Mesenteric fat pad (tissue), 1 donor: ENCODE measurements around the gene HES3. TPM values are rescaled to one million over a fixed set of nuclear protein-coding genes. Genes with fewer than 3 reads are reported as not detected.
"Not testable (repeated sequence)": the region's sequence is repeated elsewhere in the genome, so short reads cannot be mapped to it uniquely, and the experiment has no call there.

Experiments used
- DNase-seq: peaks from one replicate; pipeline ENCODE4 v3.0.0-alpha.2; 2020; ENCODE audit warnings: low spot score
- total RNA-seq: library from RNA; stranded (reverse); fragmentation: NEBNext Ultra II Directional; extraction: Animal tissue kit (Norgen Biotek cat#: 25700); gene quantifications from one replicate; pipeline ENCODE4 v1.2.1, GENCODE V29; 2021
- donor health status: DM: yes; HTN: yes; CAD: no.

Gene HES3
- total RNA-seq, 1 donor from 2014 or later = not detected

DNA sequence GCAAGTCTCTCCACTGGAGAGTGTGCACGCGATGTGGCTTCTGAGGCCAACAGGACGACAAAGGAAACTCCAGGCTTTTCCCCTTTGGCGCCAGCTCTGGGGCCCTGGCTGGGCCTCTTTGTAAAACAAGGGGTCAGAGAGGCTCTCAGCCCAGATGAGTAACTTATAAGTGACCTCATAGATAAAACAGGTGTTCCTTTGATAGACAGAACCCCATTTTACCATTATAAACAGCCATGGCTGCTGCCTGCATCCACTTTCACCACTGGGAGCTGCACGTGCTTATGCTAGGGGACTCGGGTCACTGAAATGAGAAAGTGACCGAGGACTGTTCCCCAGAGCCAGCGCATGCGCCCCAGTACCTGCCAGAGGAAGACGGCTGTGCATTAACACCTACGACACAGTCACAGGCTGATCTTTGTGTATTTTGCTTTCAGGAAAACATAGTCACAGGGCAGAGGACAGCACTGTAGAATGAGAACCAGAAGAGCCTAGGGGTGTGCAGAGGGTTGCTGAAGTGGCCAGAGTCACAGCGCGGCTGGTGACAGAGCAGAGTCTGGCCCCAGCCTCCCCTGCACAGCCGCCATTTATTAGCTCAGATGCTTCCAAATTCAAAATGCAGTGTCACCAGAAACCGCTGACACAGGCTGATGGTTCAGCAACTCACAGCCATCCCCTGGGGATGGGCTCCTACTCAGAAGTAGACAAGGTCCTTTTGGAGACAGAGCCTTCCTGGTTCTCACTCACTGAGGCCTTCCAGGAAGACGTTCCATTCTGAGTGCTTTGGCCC lies 25.4 kb upstream of the HES3 start:
- no peak for DNase-seq

DNA sequence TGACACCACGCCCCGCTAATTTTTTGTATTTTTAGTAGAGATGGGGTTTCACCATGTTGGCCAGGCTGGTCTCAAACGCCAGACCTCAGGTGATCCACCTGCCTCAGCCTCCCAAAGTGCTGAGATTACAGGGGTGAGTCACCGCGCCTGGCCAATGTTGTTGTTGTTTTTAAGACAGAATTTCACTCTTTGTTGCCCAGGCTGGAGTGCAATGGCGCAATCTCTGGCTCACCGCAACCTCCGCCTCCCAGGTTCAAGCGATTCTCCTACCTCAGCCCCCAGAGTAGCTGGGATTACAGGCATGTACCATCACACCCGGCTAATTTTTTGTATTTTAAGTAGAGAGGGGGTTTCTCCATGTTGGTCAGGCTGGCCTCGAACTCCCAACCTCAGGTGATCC lies 24.3 kb upstream of the HES3 start:
- DNase-seq = not testable (repeated sequence)

DNA sequence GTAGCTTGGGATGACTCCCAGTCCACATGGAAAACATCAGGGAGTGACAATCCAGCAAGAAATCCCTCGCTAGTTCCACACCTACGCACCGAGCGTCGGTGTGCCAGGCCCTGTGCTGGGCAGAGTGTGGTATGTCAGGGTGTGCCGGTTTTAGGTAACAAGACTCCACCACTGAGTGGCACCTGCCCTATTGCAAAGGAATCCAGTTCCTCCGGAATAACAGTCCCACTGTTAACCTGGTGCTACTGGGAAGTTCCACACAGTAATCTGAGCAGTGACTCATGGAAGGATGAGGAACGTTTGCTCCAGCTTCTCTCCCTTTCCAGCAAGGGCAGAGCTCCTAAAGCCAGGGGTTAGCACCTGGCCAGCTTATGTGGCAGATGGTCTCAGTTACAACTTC lies 23.7 kb upstream of the HES3 start:
- no peak for DNase-seq

DNA sequence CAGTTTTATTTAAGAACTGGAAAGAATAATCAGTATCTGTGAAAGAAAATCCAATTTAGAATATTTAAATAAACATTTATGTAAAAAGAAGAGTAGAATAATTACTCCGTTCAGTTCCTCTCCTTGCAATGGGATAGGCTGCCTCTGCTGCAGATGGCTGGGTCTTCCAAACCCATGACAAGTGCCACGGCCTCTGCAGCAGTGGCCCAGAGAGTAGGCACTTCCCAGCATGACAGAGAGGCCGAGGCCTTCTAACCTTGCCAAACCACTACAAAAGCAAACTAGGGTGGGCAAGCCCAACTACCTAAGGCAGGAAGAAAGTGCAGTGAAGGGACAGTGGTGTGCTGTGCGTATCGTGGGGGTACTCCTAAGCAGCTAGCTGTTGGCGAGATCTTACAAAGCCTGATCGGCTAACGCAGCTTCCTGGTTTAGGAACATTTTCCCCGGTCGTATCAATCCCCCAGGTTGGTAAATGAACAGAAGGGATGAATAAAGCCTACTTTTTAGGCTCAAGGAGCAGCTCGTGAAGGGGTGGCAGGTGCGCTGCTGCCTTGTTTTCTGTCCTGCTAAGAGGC lies 22.7 kb upstream of the HES3 start:
- DNase-seq = no peak

DNA sequence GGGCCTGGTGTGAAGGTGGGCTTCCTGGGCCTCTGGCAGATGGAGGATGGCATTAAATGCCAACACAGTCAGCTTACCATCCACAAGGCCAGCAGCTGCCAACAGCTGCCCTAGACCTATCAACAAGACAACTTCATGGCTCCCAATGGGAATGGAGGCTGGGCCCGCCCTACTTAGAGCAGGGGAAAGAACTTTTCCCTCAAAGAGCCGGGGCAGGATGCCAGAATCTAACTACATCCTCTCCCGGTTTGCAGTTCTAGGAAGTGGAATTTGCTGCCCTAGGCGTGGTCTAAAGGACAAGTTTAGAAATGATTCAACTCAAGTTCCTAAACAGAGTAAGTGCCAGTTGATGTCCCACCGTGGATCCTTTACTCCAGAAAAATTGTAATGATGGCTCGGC lies 21.3 kb upstream of the HES3 start:
- DNase-seq = no peak

DNA sequence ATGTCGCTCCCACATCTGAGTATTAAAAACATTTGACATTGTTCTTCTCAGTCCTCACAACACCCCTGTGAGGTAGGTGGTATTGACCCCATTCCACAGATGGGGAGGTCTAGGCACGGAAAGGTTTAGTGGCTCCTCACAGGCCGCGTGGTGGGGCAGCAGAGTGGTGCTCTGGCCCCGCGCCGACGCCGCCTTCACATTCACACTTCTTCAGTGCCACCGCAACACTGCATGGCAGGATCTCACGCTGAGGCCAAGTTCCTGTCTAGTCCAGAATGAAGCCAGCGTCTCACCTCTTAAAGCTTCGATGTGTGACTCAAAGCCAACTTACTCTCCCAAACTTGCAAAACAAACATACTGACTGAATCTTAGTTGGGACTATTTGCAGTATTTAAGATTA lies 20.4 kb upstream of the HES3 start:
- no peak for DNase-seq

DNA sequence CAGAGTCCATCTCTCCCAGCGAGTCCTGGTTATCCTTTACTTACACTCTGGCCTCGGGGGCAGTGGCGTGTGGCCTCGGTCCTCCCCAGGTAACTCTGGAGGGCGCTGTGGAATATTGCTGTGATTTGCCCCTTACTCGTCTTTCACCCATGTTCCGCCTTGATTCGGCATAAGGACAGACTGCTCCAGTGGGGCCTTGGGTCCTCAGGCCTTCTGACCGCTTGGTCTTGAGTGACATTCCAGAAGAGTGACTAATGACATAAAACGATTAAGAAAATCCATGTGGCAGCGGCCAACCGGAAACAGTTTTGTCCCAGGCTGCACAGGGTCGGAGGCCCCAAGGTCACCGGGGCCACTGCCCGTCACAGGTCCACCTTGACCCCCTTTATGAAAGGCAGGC lies 19.3 kb upstream of the HES3 start:
- no peak for DNase-seq

DNA sequence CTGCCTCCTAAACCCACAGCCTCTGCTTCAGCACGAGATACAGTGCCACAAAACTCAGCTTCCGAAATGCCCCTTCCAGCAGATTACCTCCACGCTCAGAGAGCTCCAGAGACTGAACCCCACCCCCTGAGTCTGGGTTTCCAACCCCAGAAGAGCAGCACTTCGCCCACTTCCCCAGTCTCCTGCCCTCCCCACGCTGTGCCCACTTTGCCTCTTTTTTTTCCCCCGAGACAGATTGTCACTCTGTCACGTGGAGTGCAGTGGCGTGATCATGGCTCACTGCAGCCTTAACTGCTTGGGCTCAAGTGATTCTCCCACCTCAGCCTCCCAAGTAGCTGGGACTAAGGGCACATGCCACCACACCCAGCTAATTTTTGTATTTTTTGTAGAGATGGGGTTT lies 18.3 kb upstream of the HES3 start:
- DNase-seq = no peak

DNA sequence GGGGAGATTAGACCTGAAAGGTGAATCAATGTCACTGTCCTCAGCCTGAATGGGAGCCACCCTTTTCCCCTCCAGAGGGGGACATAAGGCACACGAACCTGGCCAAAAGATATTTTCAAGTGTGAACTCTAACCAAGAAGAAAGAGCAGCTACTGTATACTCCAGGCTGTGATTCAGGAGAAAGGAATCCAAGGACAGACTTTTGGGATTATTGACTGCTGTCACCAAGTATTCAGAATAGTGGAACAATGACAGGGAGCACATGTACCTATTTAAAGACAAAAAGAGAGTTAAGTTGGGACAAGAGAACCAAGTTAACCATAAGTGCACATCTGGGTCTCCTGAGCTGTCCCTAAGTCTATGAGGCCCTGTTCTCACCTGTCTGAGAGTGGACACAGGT lies 10.6 kb upstream of the HES3 start:
- DNase-seq = no peak

DNA sequence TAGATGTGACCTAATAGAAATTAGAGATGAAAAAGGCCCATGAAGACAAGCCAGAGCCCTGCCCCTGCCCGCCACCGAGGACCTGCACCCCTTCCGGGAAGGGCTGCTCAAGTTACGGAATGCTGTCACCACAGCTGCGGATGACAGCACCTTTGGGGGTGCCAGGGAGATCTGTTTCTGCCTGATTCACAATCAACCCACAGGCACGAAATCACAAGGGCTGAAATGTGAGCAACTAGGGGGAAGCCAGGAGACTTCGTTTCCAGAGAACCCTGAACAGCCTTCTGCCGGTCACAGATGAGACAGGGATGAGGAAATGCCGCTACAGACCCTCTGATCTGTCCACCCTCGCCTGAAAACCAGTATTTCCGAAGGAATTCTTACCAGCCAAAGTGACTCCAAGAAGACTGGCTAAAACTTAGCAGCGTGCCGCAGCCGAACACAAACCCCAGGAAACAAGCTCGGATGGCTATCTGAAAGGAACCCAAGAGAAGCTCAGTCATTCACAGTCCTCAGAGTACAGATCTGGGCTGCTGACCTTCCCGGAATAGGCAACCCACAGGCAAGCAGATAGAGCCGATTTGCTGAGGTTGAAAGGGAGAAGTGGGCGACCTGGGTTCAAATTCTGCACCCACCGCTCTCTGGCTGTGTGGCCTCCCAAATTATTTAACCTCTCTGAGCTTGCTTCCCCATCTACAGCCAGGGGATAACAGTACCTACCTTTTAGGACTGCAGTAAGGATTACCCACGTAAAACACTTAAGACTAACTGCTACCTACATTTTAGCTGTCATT lies 9.3 kb upstream of the HES3 start:
- no peak for DNase-seq

DNA sequence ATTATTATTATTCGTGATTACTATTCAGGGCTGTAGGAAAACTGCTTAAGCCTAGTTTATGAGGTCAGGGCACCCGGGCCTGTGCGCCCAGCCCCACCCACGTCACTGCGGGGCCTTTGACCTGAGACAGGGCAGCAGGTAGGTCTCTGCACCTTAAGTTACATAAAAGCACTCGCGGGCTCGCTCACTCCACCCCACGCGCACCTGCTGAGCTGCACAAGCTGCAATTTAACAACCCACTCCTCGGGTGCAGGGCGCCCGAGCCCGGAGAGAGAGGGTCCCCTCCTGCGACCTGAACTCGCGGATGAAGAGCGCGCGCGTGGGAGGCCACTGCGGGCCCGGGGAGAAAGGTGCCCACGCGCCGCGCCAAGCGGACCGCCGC lies 8.7 kb upstream of the HES3 start:
- DNase-seq = no peak

DNA sequence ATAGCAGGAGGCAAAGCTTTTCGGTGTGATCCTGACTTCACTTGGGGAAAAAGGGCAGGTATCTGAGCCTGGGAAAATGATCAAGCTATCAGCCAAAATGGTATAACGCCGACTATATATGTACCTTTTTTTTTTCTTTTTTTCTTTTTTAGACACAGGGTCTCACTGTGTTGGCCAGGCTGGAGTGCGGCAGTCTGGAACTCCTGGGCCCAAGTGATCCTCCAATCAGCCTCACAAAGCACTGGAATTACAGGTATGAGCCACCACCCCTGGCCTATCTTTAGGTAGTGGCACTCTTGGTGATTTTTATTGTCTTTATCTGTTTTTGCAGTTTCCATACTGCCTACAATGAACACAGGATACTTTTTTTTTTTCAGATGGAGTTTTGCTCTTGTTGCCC lies 6.9 kb upstream of the HES3 start:
- DNase-seq = no peak

DNA sequence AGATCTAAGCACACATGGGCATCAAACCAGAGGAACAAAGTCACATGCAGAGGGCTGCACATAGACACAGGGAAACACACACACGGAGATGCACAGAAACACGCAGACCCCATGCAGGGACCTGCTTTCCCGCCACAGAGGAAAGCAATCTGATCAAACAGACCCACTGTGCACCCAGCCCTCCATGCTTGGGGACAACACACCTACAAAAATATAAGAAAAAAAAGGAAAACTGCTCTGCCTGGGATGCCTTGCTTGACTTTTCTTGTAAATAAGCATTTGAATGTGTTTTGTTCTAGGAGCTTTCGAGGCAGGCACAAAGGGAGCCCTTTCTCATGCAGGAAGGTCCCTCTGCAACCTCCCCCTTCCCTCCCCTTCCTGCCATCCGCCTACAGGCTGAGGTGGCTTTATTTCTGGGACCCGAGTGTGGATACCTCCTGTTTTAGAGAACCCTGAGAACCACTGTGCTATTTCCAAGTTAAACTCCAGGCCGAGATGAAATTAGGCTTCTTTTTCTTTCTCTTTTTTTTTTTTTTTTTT lies 4.7 kb upstream of the HES3 start:
- no peak for DNase-seq

DNA sequence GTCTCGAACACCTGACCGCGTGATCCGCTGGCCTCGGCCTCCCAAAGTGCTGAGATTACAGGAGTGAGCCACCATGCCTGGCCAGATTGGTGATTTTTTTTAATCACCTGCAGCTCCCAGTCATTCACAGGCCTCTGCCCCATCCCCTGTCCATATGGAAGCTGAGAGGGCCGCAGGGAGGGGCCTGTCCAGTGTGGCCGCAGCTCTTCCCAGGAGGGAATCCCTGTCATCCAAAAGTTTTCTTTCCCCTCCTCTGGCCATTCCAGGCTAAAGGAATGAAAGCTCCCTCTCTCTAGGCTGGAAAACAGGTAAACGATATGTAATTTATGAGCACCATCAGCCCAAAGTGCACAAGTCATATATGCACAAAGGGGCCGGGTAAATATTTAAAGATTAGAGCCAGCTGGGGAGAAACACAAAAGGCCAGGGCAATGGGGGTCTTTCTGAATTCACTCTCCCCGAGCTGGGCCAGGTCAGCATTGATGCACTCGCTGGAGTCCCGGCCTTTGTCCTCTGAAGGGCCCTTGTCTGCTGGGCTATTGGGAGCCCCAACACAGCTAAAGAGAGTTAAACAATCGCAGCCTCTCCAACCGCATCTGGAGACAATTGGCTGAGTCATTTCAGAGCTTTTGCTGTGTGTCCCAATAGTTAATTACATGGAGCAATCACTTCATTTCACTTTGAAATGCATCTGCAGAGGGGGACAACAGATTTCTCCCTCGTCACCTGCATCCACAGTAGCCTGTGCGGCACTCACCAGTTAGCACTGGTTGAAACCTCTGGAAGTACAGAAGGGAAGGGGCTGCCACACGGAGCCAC lies 3.8 kb upstream of the HES3 start:
- no peak for DNase-seq

DNA sequence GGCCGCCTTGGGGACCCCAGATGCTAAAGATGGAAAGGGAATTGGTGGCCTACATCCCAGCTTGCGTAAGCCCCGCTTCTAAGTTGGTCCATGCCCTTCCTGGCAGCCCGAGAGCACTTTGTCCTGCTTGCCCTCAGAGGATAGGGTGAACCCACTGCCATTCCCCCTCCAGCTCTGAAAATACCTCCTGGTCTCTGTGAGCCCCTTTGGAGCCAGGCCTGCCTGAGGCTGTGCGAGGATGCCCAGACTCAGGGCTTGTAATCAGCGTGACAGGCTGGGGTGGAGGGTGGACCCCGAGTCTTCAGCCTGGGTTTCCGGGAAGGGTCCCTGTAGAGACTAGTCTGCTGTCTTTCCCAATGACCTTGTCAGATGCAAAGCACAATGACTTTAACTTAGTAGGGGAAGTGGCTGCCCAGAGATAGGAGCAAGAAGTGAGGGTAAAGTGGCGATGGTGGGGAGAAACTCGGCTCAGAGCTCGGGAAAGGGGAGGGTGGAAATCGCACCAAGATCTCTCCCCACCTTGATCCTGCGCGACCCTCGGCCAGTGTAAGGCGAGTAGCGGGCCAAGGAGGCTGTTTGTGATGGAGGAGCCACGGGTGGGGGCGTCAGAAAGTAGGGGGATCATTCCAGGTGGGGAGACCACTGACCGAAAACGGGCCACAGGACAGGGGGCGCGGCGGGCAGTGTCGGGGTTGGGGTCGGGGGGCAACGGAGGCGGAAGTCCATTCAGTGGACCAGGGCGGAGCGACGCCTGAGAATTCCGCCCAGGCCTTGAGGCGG lies 2.7 kb upstream of the HES3 start:
- no peak for DNase-seq

DNA sequence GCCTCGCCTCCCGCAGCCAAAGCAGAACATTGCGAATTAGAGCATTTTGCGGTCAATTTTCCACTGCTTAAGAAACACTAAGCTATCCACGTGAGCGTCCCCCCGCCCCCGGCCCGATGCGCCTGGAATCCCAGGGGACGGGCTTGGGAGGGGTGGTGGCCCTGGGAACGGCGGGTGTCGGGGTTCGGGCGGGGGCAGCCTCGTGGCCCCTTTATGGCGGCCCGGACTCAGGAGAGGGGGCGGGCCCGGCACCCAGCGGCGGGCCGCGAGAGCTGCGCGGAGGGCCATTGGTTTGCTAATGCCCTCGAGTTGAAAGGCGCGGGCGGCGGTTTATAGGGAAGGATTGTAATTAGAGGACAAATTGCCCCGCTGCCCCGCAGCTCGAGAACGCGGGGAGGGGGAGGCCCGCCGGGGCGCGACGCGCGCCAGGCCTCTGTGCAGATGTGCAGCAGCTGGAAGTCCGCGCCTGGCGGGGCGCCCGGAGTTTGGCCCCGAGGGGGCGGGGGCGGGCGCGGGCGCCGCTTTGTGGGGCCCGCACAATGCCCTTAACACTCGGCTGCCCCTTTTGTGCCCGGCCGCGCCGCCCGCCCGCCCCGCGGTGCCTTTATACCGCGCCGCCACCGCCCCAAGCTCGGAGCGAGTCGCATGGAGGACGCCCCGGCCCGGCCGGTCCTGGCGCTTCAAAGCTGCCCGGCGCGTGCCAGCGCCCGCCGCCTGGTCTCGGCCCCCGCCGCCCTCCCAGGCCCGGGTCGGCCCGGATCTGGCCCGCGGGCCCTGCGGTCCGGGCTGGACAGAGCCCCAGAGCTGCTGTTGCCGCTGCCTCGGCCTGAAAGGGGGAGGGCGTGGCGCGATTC lies 1.9 kb upstream of the HES3 start:
- no peak for DNase-seq

DNA sequence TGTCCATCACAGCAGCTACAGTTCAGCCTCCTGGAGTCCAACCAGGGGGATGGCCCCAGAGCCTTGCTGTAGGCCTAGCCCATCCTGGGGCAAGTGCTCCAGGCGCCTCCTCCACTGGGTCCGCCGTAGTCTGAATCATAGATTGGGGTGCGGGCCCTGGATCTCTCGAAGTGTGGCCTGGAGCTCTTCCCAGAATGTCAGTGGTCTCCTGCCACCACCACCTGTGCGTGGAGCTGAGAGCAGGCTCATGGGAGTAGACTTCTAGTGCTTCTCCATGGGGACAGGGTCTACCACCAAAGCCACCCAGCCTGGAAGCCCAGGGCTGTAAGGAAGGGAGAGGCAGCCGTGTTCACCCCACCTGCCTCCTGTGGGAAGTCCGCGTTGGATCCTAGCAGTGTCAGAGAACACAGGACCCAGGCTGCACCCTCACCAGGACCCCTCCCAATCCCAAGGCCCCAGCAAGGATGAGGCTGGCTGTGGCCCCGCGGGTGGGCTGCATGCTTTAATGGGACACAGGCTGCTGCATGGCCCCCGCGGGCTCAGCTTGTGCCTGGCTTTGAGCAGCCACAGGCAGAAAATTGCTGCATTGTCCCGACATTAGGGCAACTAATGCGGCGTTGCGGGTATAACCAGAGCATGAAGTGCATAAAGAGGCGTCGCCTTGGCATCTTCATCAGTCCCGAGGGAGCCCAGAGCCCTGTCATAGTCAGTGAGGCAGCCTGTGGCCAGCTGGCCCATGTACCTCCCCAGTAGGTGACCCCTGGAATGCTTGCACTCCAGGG lies 735 bp upstream of the HES3 start:
- no peak for DNase-seq

DNA sequence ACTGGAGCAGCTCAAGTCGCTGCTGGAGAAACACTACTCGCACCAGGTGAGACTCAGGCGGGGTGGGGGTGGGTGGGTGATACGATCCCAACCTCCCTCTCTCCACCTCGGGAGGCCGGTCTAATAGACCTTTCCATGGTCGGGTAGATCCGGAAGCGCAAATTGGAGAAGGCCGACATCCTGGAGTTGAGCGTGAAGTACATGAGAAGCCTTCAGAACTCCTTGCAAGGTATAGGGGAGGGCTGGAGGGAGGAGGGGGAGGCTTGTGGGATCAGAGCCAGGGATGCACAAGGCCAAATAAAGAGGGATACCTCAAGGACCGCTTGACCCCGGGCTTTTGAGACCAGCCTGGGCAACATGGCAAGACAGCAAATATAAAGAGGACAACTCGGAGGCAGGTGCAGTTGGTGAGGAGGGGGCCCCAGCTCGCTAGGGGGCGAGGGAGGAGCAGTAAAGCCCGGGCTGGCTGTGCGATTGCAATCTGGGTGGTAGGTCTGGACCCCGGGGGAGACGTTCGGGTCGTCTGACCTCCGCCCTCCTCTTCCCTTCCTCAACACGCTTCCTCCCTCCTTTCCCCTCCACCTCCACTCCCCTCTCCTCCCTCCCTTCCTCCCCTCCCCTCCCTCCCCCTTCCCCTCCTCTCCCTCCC lies 546 bp downstream of the HES3 start:
- no peak for DNase-seq
